Epithelial cell of proximal tubule (primary cell): ENCODE measurements around the gene DUSP7. TPM values are rescaled to one million over a fixed set of nuclear protein-coding genes. Genes with fewer than 3 reads are reported as not detected.

Experiments
- DNase-seq: peaks from one replicate; pipeline ENCODE4 v3.0.0-alpha.2; 2011; ENCODE audit warnings: low read depth
- H3K4me3 ChIP-seq: 2 replicates; pipeline ENCODE4 v1.5.1; 2011; ENCODE audit warnings: low read depth, mild to moderate bottlenecking, low read length
- total RNA-seq: library from RNA; depleted of rRNA; stranded (reverse); fragments of >200 nt; gene quantifications from 2 replicates; pipeline ENCODE4 v1.2.3, GENCODE V29; 2015
- TF ChIP-seq, protein P1 (sequence below): conservative IDR thresholded peaks from 2 replicates; pipeline ENCODE4 v1.5.1; 2012; ENCODE audit warnings: low read depth, mild to moderate bottlenecking, low read length

DUSP7 gene
- total RNA-seq, 1 donor from 2014 or later, result 23.7 TPM

DNA sequence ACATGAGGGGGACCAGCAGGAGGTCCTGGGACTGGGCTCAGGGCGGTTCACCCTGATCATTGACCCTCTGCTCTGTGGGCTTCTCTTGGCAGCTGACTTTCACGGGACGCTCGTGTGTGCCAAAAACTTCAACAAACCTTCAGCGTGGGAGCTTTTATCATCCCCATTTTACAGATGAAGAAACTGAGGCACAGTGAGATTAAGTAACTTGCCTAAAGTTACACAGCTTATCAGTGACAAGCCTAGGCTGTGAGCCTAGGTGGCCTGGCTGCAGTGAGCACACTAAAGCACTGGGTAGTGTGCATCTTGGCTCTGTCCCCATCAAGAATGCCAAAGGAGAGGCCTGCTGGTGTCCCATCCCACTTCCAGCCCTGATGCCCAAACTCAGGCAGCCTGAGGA, 23.6 kb upstream of the DUSP7 start:
- no peak for DNase-seq
- no peak overlapping the region for H3K4me3 ChIP-seq
- TF ChIP-seq, protein P1, sequence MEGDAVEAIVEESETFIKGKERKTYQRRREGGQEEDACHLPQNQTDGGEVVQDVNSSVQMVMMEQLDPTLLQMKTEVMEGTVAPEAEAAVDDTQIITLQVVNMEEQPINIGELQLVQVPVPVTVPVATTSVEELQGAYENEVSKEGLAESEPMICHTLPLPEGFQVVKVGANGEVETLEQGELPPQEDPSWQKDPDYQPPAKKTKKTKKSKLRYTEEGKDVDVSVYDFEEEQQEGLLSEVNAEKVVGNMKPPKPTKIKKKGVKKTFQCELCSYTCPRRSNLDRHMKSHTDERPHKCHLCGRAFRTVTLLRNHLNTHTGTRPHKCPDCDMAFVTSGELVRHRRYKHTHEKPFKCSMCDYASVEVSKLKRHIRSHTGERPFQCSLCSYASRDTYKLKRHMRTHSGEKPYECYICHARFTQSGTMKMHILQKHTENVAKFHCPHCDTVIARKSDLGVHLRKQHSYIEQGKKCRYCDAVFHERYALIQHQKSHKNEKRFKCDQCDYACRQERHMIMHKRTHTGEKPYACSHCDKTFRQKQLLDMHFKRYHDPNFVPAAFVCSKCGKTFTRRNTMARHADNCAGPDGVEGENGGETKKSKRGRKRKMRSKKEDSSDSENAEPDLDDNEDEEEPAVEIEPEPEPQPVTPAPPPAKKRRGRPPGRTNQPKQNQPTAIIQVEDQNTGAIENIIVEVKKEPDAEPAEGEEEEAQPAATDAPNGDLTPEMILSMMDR, result no peak

DNA sequence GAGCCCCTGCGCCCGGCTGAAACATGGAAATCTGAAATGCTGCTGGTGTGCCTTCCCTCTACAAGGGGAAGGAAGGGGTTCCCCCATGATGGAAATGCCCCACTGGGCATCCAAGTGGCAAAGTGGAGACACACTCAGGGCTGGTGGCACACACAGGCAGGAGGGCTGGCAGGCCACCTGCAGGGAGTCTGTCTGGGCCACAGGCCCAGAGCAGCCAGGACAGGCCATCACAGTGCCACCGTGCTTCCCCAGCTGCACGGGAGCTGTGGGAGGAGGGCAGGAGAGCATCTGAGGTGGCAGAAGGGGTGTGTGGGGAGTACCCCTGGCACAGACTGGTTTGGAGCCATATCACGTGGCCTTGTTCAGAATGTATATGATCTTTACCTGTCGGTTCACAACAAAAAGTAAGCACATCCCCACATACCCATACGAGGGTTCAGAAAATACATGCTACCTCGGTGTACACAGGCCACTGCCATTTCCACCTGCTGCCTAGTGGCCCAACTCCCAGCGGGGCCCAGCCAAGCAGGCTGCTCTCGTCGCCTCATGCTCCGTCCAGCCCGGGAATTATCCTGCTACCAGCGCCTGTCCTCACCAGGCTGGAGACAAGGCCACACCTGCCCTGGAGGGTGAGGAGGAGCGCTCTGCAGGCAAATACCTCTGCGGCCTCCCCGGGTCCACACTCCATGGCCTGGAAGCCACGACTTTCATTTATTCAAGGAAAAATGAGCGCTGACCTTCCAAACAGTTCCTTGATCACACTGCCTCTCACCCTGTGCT, 22.6 kb upstream of the DUSP7 start:
- TF ChIP-seq, protein P1, result no peak

DNA sequence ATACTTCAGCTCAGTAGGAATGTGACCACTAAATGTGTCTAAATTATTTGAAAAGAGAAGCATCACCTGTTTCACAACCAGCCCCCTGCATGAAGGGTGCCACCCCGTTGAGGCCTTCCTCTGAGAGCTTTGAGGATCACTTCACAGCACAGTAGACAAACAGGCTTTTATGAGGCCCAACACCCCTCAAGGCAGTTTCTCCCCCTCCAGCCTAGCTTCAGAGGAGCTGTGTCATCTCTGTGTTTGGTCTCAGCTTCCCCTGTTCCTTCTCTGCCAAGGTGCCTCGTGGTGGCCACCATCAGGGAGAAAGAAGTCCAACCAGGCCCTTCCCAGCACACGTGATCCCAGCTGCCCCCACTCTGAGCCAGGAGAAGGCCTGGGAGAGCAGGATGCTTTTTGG, 21.6 kb upstream of the DUSP7 start:
- TF ChIP-seq, protein P1, result no peak
- DNase-seq, result no peak
- no peak overlapping the region for H3K4me3 ChIP-seq

More for the DNA sequence above, 22.6 kb upstream of the DUSP7 start:
- DNase-seq, result no peak
- H3K4me3 ChIP-seq, result no peak overlapping the region

DNA sequence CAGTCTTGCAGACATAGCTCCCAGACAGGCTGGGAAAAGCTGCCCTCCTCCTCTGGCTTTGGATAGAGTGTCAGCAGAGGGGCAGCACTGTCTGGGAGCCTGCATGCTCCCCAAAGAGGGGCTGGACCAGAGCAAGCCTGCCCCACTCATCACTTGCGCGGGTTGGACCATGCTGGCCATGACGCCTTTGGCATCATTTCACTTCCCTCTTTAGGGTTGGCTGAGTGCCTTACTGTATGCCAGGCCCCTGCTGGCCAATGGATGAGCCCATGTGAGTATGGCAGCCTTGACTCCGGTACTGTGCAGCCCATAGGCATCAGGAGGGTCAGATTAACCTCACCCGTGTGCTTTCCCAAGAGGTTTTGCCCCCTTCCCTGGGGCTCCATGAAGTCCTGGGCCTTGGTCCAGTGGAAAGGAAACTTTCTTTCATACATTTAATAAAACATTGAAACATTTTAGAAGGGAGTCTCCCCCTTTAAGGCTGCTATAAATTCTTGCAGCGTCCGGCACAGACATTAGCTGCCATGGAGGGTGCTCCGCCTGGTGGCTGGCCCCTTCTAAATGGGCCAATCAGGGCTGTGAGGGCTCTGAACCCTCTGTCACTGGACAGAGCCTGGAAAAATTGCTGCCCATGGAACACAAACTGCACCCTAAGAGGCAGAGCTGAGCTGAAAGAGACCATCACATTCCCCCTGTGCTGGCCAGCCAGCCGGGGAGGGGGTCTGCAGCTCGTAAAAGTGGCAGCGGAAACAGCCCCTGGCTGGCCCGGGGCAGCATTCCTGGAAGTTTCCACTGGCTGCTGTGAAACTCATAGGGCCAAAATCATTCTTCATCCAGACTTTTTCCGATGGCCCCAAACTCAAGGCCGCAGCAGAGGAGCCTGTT, 20.8 kb upstream of the DUSP7 start:
- DNase-seq, result no peak
- H3K4me3 ChIP-seq, result no peak overlapping the region
- TF ChIP-seq, protein P1, result no peak

DNA sequence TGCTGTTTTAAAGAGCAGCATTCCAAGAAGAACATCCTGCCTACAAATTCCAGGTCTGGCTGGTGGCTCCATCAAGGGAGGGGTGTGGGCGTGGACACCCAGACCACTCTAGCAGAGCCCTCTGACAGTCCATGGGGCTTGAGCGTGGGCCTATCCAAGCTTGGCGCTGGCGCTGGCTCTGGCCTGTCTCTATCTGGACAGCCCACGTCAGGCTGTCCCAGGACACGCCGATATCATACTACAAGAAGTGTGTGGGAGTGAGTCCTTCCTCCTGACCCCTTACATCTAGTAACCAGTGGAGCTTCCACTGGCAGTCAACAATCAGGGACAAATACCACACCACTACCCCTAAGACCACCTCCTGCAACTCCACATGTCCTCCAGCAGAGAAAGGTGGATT, 17.1 kb upstream of the DUSP7 start:
- TF ChIP-seq, protein P1, result no peak
- no peak overlapping the region for H3K4me3 ChIP-seq
- no peak for DNase-seq

DNA sequence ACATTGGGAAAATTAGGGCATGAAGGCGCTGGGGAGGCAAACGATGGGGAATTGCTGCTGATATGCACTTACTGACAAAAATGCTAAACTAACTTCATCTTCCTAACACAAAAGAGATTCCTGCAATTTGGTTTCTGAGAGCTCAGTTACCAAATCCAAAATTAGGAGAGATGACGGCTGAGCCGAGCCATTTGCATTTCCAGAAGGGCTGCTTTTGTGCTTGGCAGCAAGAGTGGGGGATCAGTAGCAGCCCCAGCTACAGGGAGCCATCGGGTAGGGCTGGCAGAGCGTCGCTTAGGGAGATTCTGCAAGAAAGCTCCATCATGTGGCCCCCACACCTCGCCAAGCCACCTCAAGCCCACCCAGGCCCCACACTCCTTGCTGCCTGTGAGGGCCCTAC, 16.1 kb upstream of the DUSP7 start:
- TF ChIP-seq, protein P1, result no peak
- H3K4me3 ChIP-seq, result no peak overlapping the region
- no peak for DNase-seq
